ENCODE data around the gene ANO2. TPM values are rescaled to one million over a fixed set of nuclear protein-coding genes. Genes with fewer than 3 reads are reported as not detected.

The ANO2 gene
- total RNA-seq, 1 donor from 2014 or later: not detected

- no peak overlapping the region for H3K4me3 ChIP-seq (ENCODE audit: low read depth, low read length)
- TF ChIP-seq, protein P1, sequence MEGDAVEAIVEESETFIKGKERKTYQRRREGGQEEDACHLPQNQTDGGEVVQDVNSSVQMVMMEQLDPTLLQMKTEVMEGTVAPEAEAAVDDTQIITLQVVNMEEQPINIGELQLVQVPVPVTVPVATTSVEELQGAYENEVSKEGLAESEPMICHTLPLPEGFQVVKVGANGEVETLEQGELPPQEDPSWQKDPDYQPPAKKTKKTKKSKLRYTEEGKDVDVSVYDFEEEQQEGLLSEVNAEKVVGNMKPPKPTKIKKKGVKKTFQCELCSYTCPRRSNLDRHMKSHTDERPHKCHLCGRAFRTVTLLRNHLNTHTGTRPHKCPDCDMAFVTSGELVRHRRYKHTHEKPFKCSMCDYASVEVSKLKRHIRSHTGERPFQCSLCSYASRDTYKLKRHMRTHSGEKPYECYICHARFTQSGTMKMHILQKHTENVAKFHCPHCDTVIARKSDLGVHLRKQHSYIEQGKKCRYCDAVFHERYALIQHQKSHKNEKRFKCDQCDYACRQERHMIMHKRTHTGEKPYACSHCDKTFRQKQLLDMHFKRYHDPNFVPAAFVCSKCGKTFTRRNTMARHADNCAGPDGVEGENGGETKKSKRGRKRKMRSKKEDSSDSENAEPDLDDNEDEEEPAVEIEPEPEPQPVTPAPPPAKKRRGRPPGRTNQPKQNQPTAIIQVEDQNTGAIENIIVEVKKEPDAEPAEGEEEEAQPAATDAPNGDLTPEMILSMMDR (IDR thresholded peaks at IDR 0.05; ENCODE audit: insufficient read depth, low read length, severe bottlenecking): no peak
- DNase-seq (ENCODE audit: low read depth) (no peak), FAIRE-seq (no peak)
- no peaks in the 10 kb centered on the region for H3K36me3 ChIP-seq (ENCODE audit: control insufficient read depth, insufficient read depth, low read length)
- no peaks in the 10 kb centered on the region for H3K27me3 ChIP-seq (ENCODE audit: control insufficient read depth, insufficient read depth, low read length)
These were observed 28.5 kb upstream of the ANO2 start for GRCh38 chr12:5973461-5974115.

GRCh38 chr12:5972387-5972786, 27.3 kb upstream of the ANO2 start:
- H3K4me3 ChIP-seq (ENCODE audit: low read depth, low read length): no peak overlapping the region
- TF ChIP-seq, protein P1 (IDR thresholded peaks at IDR 0.05; ENCODE audit: insufficient read depth, low read length, severe bottlenecking): no peak
- FAIRE-seq (peak; percentile 36), DNase-seq (ENCODE audit: low read depth) (no peak)
- no peaks in the 10 kb centered on the region for H3K27me3 ChIP-seq (ENCODE audit: control insufficient read depth, insufficient read depth, low read length)
- no peaks in the 10 kb centered on the region for H3K36me3 ChIP-seq (ENCODE audit: control insufficient read depth, insufficient read depth, low read length)

- TF ChIP-seq, protein P1 (IDR thresholded peaks at IDR 0.05; ENCODE audit: insufficient read depth, low read length, severe bottlenecking): no peak
- DNase-seq (ENCODE audit: low read depth): no peak
- FAIRE-seq: no peak
- Histone ChIP-seq H3K4me3 (ENCODE audit: low read depth, low read length) (no peak overlapping the region), H3K27me3 (ENCODE audit: control insufficient read depth, insufficient read depth, low read length) (no peaks in the 10 kb centered on the region), H3K36me3 (ENCODE audit: control insufficient read depth, insufficient read depth, low read length) (no peaks in the 10 kb centered on the region)
These were observed 26.3 kb upstream of the ANO2 start for GRCh38 chr12:5971194-5971850.

GRCh38 chr12:5969974-5970690, 25.1 kb upstream of the ANO2 start:
- TF ChIP-seq, protein P1 (IDR thresholded peaks at IDR 0.05; ENCODE audit: insufficient read depth, low read length, severe bottlenecking): no peak
- H3K4me3 ChIP-seq (ENCODE audit: low read depth, low read length): no peak overlapping the region
- FAIRE-seq (no peak), DNase-seq (ENCODE audit: low read depth) (no peak)
- H3K36me3 ChIP-seq (ENCODE audit: control insufficient read depth, insufficient read depth, low read length): no peaks in the 10 kb centered on the region
- no peaks in the 10 kb centered on the region for H3K27me3 ChIP-seq (ENCODE audit: control insufficient read depth, insufficient read depth, low read length)

DNA sequence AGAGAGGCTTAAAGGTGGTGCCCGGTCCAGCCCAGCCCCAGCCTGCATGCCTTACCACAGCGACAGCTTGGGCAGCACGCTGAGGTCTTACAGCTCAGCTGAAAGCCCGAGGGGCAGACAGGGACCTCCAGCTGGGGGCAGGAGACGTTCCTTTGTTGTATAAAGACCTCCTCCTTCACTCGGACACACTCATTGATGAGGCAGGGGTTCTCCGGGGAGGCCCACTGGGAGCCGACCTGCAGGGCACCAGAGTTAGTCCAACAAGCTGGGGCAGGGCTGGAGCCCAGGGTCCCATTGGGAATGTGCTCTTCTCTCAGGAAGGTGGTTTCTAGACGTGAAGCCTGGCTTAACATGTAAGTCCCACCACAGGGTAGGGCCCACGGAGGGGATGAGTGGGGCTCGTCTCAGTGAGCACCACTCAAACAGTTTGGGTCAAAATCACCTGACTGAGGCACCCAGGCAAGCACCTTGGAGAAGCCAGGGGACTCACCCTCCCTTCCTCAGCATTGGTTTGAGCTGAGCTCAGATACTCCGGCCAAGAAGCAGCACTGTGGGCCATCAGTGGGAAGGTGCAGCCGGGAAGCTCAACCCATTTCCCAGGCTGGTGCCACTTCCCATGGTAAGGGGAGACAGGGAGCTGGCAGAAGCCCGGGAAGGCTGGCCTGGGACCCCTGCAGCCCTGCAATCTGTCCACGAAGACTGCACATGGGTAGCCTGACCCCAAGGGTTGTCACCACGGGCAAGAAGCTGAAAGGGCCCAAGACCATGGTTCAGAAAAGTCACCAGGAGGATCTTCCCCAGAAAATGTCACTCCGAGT, 24.3 kb upstream of the ANO2 start:
- no peaks in the 10 kb centered on the region for H3K27me3 ChIP-seq (ENCODE audit: control insufficient read depth, insufficient read depth, low read length)
- TF ChIP-seq, protein P1 (IDR thresholded peaks at IDR 0.05; ENCODE audit: insufficient read depth, low read length, severe bottlenecking): no peak
- FAIRE-seq (no peak), DNase-seq (ENCODE audit: low read depth) (no peak)
- H3K36me3 ChIP-seq (ENCODE audit: control insufficient read depth, insufficient read depth, low read length): no peaks in the 10 kb centered on the region
- H3K4me3 ChIP-seq (ENCODE audit: low read depth, low read length): no peak overlapping the region

Data from bronchial epithelial cell (primary cell).